PC-9 (cell line): ENCODE measurements around the gene ADAMTS3. TPM values are rescaled to one million over a fixed set of nuclear protein-coding genes. Genes with fewer than 3 reads are reported as not detected.

ENCODE experiments used
- BruUV-seq: library from RNA; stranded (reverse); fragments of 400-500 nt; replicated peaks from 2 replicates; lab custom pipeline; 2021; lab: Mats Ljungman, UMichigan
- CTCF ChIA-PET: fragments of 300-600 bp; sonication (Branson Sonifier 250); formaldehyde crosslinking; loops from one replicate; lab custom pipeline; 2022; ENCODE audit warnings: antibody characterized with exemption; lab: Charles Lee
- POLR2A ChIA-PET: fragments of 300-600 bp; sonication (Branson Sonifier 250); formaldehyde crosslinking; loops from one replicate; lab custom pipeline; 2022; ENCODE audit warnings: antibody characterized with exemption; ENCODE audit not compliant: unreplicated experiment; lab: Charles Lee
- DNase-seq, 2 experiments: peaks; one replicate each; pipeline versions ENCODE4 v3.0.0 to v3.0.0-alpha.2; 2015 to 2022; ENCODE audit warnings: mixed read lengths in 1 of 2
- H2AFZ ChIP-seq: fragments of 200-600 bp; sonication (generic); 2 replicates; pipeline ENCODE4 v1.8.1; 2017; ENCODE audit warnings: antibody characterized with exemption
- H3F3A ChIP-seq: fragments of 200-600 bp; sonication (generic); 2 replicates; pipeline ENCODE4 v1.8.1; 2017; ENCODE audit warnings: antibody characterized with exemption, mild to moderate bottlenecking, low read depth; ENCODE audit not compliant: insufficient read depth
- H3K27ac ChIP-seq: fragments of 200-600 bp; sonication (generic); 2 replicates; pipeline ENCODE4 v1.6.1; 2016; ENCODE audit warnings: mixed run types
- H3K27me3 ChIP-seq: fragments of 200-600 bp; sonication (generic); 2 replicates; pipeline ENCODE4 v1.6.1; 2016; ENCODE audit warnings: low read depth, mixed run types; ENCODE audit not compliant: insufficient read depth
- H3K36me3 ChIP-seq: fragments of 200-600 bp; sonication (generic); 2 replicates; pipeline ENCODE4 v1.6.1; 2016; ENCODE audit warnings: low read depth, mixed run types
- H3K4me1 ChIP-seq: fragments of 200-600 bp; sonication (generic); replicated peaks from 2 replicates; pipeline ENCODE4 v1.6.1; 2016; ENCODE audit warnings: mixed run types; ENCODE audit not compliant: insufficient read depth
- H3K4me2 ChIP-seq: fragments of 200-600 bp; sonication (generic); 2 replicates; pipeline ENCODE4 v1.6.1; 2017; ENCODE audit warnings: mixed run types
- H3K4me3 ChIP-seq: fragments of 200-600 bp; sonication (generic); 2 replicates; pipeline ENCODE4 v1.6.1; 2016; ENCODE audit warnings: mixed run types
- H3K79me2 ChIP-seq: fragments of 200-600 bp; sonication (generic); 2 replicates; pipeline ENCODE4 v1.6.1; 2017; ENCODE audit warnings: low read depth, mixed run types
- H3K9me2 ChIP-seq: fragments of 200-600 bp; sonication (generic); 2 replicates; pipeline ENCODE4 v1.8.1; 2017; ENCODE audit warnings: mild to moderate bottlenecking; ENCODE audit not compliant: insufficient read depth
- H3K9me3 ChIP-seq: fragments of 200-600 bp; sonication (generic); 2 replicates; pipeline ENCODE4 v1.8.1; 2016; ENCODE audit warnings: low read depth; ENCODE audit not compliant: insufficient read depth
- H4K20me1 ChIP-seq: fragments of 200-600 bp; sonication (generic); 2 replicates; pipeline ENCODE4 v1.8.1; 2017; ENCODE audit not compliant: insufficient read depth
- EZH2 ChIP-seq: fragments of 200-600 bp; sonication (generic); IDR thresholded peaks from 2 replicates; pipeline ENCODE4 v1.8.0; 2017; ENCODE audit warnings: antibody characterized with exemption, low read depth
- intact Hi-C: fragments of 100-400 bp; cut with micrococcal nuclease; formaldehyde crosslinking; loops from one replicate; pipeline ENCODE4 v1.10.0; 2022; ENCODE audit not compliant: unreplicated experiment
- total RNA-seq: library from RNA; stranded (reverse); gene quantifications from 2 replicates; pipeline ENCODE4 v1.2.3, GENCODE V29; 2021
- TF ChIP-seq, protein P1 (sequence below): fragments of 200-600 bp; sonication (generic); conservative IDR thresholded peaks from 2 replicates; pipeline ENCODE4 v1.6.1; 2017; ENCODE audit warnings: mixed run types, antibody characterized with exemption, mild to moderate bottlenecking, moderate library complexity

ADAMTS3 gene
- total RNA-seq, 1 experiment from 2014 or later: 0.76 TPM

DNA sequence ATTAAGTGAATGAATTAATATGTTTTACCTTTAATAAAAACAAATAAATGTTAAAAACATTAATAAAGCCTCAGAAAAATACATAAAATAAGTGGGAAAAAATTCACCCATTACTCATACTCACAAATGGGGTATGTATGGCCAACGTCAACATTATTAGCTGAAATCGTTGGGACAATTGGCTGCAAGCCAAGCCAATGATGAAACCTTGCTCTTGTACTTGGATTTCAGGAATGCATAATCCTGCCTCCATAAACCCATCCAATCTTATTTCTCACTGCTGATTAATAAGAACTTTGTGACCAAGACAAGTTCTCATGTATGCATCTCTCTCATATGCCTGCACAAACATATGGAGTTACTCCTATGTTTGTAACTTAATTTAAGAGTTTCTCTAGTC is 35.3 kb upstream of the ADAMTS3 start:
- Histone ChIP-seq H3F3A (no peaks in the 10 kb centered on the region), H3K4me2 (no peak overlapping the region), H3K27me3 (no peaks in the 10 kb centered on the region), H3K9me2 (no peaks in the 10 kb centered on the region), H2AFZ (no peak overlapping the region), H3K4me3 (no peak overlapping the region), H3K4me1 (no peaks in the 10 kb centered on the region), H4K20me1 (no peaks in the 10 kb centered on the region), H3K9me3 (no peaks in the 10 kb centered on the region), H3K36me3 (no peaks in the 10 kb centered on the region), H3K79me2 (no peaks in the 10 kb centered on the region), H3K27ac (no peak overlapping the region)
- CTCF ChIA-PET: no interaction called here
- no TSS peak for BruUV-seq
- intact Hi-C loops: no loop called here
- TF ChIP-seq, protein P1, sequence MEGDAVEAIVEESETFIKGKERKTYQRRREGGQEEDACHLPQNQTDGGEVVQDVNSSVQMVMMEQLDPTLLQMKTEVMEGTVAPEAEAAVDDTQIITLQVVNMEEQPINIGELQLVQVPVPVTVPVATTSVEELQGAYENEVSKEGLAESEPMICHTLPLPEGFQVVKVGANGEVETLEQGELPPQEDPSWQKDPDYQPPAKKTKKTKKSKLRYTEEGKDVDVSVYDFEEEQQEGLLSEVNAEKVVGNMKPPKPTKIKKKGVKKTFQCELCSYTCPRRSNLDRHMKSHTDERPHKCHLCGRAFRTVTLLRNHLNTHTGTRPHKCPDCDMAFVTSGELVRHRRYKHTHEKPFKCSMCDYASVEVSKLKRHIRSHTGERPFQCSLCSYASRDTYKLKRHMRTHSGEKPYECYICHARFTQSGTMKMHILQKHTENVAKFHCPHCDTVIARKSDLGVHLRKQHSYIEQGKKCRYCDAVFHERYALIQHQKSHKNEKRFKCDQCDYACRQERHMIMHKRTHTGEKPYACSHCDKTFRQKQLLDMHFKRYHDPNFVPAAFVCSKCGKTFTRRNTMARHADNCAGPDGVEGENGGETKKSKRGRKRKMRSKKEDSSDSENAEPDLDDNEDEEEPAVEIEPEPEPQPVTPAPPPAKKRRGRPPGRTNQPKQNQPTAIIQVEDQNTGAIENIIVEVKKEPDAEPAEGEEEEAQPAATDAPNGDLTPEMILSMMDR: no peak
- TF ChIP-seq EZH2: no peak
- DNase-seq: no peak
- POLR2A ChIA-PET: no interaction called here

DNA sequence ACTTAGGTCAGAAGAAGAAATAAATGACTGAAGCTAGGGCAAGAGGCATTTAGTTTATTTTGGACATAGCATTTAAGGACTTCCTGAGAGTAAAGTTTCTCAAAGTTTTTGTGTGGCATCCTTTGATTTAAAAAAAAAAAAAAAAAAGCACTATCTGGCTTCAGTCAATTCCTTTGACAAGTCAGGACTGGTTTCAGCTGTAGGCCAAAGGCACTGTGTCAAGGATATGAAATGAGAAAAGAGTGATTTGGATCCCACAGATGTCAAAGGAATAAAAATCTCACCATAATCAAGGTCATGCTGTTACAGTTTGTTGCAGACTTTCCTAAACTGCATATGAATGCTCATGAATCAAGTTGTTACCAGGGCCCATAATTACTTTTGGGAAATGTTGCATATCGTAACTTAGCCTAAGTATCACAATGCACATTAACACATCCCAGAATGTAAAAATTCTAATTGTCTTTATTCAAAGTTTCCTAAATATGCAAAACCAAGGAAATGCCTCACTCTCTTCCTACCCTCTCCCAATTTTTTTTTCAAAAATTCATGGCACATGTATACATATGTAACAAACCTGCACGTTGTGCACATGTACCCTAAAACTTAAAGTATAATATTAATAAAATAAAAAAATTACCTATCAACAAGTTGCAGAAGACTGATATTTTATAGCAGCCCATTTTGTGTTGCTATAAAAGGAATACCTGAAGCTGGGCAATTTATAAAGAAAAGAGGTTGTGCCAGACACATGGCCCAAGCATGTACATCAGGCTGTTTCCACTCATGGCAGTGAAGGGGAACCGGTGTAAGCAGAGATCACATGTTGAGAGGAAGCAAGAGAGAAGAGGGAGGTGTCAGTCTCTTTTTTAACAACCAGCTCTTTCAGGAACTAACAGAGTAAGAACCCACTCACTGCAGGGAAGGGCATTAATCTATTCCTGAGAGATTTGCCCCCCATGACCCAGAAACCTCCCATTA is 33.7 kb upstream of the ADAMTS3 start:
- H2AFZ ChIP-seq: no peak overlapping the region
- DNase-seq: no peak
- H3F3A ChIP-seq: no peaks in the 10 kb centered on the region
- H3K9me3 ChIP-seq: no peaks in the 10 kb centered on the region
- no peaks in the 10 kb centered on the region for H3K9me2 ChIP-seq
- no peaks in the 10 kb centered on the region for H3K4me1 ChIP-seq
- POLR2A ChIA-PET: no interaction called here
- intact Hi-C loops: no loop called here
- no peaks in the 10 kb centered on the region for H3K27me3 ChIP-seq
- H3K79me2 ChIP-seq: no peaks in the 10 kb centered on the region
- no peaks in the 10 kb centered on the region for H4K20me1 ChIP-seq
- no peak overlapping the region for H3K27ac ChIP-seq
- BruUV-seq: no TSS peak
- H3K4me2 ChIP-seq: no peak overlapping the region
- TF ChIP-seq, protein P1: no peak
- no peak for TF ChIP-seq EZH2
- CTCF ChIA-PET: no interaction called here
- no peaks in the 10 kb centered on the region for H3K36me3 ChIP-seq
- H3K4me3 ChIP-seq: no peak overlapping the region

DNA sequence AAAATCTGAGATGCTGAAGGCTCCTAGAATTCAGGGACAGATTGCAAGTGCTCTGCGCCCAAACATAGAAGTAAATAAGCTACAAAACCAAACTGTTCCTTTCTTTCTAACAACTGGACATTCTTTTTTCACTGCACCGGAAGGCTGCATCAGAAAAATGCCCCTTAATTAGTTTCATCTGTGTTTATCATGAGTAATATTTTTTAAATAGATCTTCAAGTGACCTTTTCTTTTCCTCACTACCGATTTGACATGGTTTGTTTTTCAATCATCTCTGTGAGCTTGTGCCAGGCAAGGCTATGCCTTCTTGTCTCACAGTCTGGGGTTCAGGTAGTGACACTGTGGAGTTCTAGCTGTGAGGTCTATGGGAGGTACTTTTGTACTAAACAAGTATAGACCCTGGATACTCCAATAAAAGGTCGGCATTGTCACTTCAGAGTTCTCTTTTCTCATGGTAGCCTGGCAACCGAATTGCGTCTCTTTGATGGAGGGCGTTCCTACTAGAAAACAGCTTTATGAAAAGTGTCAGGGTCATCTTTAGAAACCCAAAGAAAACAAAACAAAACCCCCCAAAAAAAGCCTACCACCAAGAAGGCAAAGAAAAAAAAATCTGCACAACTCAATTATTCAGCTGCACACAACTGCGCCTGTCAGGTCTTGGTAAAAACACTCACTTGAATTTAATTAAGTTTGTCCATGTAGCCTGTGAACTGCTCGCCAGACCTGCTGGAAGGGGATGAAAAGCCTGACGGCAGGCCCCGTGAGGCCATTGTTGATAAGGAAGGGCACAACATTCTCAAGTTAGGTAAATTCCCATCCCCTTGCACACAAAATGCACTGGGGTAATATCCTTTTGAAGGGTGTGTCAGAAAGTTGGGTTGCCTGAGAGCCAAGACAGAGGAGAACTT is 22.8 kb upstream of the ADAMTS3 start:
- no peak for DNase-seq
- H2AFZ ChIP-seq: no peak overlapping the region
- no peaks in the 10 kb centered on the region for H3F3A ChIP-seq
- no peaks in the 10 kb centered on the region for H3K4me1 ChIP-seq
- no peaks in the 10 kb centered on the region for H3K36me3 ChIP-seq
- ChIA-PET CTCF (no interaction called here), POLR2A (no interaction called here)
- H3K4me3 ChIP-seq: no peak overlapping the region
- TF ChIP-seq, protein P1: no peak
- no peak for TF ChIP-seq EZH2
- H3K9me2 ChIP-seq: no peaks in the 10 kb centered on the region
- intact Hi-C loops: no loop called here
- no peaks in the 10 kb centered on the region for H3K27me3 ChIP-seq
- H3K4me2 ChIP-seq: no peak overlapping the region
- no peaks in the 10 kb centered on the region for H4K20me1 ChIP-seq
- H3K9me3 ChIP-seq: no peaks in the 10 kb centered on the region
- no peak overlapping the region for H3K27ac ChIP-seq
- BruUV-seq: no TSS peak
- no peaks in the 10 kb centered on the region for H3K79me2 ChIP-seq
